ENCODE data around the gene GRAMD4. TPM values are rescaled to one million over a fixed set of nuclear protein-coding genes. Genes with fewer than 3 reads are reported as not detected.

The GRAMD4 gene
- total RNA-seq, 1 donor from 2014 or later: 90.8 TPM

- no peak overlapping the region for H3K4me3 Mint-ChIP-seq (ENCODE audit: low read depth)
- peaks cover 3% of the 10 kb centered on the region for H3K4me1 Mint-ChIP-seq (ENCODE audit: low read depth)
- no peak for DNase-seq (ENCODE audit: low spot score)
- intact Hi-C loops (cut with micrococcal nuclease): no loop called here
- no peaks in the 10 kb centered on the region for H3K9me3 Mint-ChIP-seq
- no peaks in the 10 kb centered on the region for H3K27me3 Mint-ChIP-seq (ENCODE audit: low read depth)
- H3K27ac Mint-ChIP-seq: no peak overlapping the region
- H3K36me3 Mint-ChIP-seq (ENCODE audit: low read depth): peaks cover 49% of the 10 kb centered on the region
Measured at GRCh38 chr22:46723882-46724281, 103.7 kb downstream of the GRAMD4 start.

- H3K9me3 Mint-ChIP-seq: no peaks in the 10 kb centered on the region
- intact Hi-C loops (cut with micrococcal nuclease): no loop called here
- no peaks in the 10 kb centered on the region for H3K27me3 Mint-ChIP-seq (ENCODE audit: low read depth)
- no peak overlapping the region for H3K4me3 Mint-ChIP-seq (ENCODE audit: low read depth)
- DNase-seq (ENCODE audit: low spot score): no peak
- H3K27ac Mint-ChIP-seq: no peak overlapping the region
- peaks cover 4% of the 10 kb centered on the region for H3K4me1 Mint-ChIP-seq (ENCODE audit: low read depth)
- H3K36me3 Mint-ChIP-seq (ENCODE audit: low read depth): peaks cover 40% of the 10 kb centered on the region
Measured at GRCh38 chr22:46725096-46725495, 104.9 kb downstream of the GRAMD4 start.

GRCh38 chr22:46726066-46726985 lies 106.1 kb downstream of the GRAMD4 start:
- Mint-ChIP-seq H3K4me1 (ENCODE audit: low read depth) (peaks cover 10% of the 10 kb centered on the region), H3K4me3 (ENCODE audit: low read depth) (no peak overlapping the region), H3K9me3 (no peaks in the 10 kb centered on the region), H3K27ac (no peak overlapping the region), H3K27me3 (ENCODE audit: low read depth) (no peaks in the 10 kb centered on the region), H3K36me3 (ENCODE audit: low read depth) (peaks cover 38% of the 10 kb centered on the region)
- DNase-seq (ENCODE audit: low spot score): no peak
- intact Hi-C loops (cut with micrococcal nuclease): no loop called here

- intact Hi-C loops (cut with micrococcal nuclease): no loop called here
- no peak for DNase-seq (ENCODE audit: low spot score)
- Mint-ChIP-seq H3K4me1 (ENCODE audit: low read depth) (peaks cover 15% of the 10 kb centered on the region), H3K27ac (no peak overlapping the region), H3K4me3 (ENCODE audit: low read depth) (no peak overlapping the region), H3K27me3 (ENCODE audit: low read depth) (no peaks in the 10 kb centered on the region), H3K9me3 (no peaks in the 10 kb centered on the region), H3K36me3 (ENCODE audit: low read depth) (peaks cover 44% of the 10 kb centered on the region)
Measured at GRCh38 chr22:46726986-46727317, 106.8 kb downstream of the GRAMD4 start.

- intact Hi-C loops (cut with micrococcal nuclease): no loop called here
- no peak for DNase-seq (ENCODE audit: low spot score)
- Mint-ChIP-seq H3K36me3 (ENCODE audit: low read depth) (peaks cover 44% of the 10 kb centered on the region), H3K27ac (no peak overlapping the region), H3K9me3 (no peaks in the 10 kb centered on the region), H3K4me1 (ENCODE audit: low read depth) (peaks cover 15% of the 10 kb centered on the region), H3K27me3 (ENCODE audit: low read depth) (no peaks in the 10 kb centered on the region), H3K4me3 (ENCODE audit: low read depth) (no peak overlapping the region)
Measured at GRCh38 chr22:46727813-46728364, 107.7 kb downstream of the GRAMD4 start.

- no peak overlapping the region for H3K4me3 Mint-ChIP-seq (ENCODE audit: low read depth)
- intact Hi-C loops (cut with micrococcal nuclease): no loop called here
- DNase-seq (ENCODE audit: low spot score): no peak
- H3K36me3 Mint-ChIP-seq (ENCODE audit: low read depth): peaks cover 44% of the 10 kb centered on the region
- no peak overlapping the region for H3K27ac Mint-ChIP-seq
- no peaks in the 10 kb centered on the region for H3K9me3 Mint-ChIP-seq
- peaks cover 15% of the 10 kb centered on the region for H3K4me1 Mint-ChIP-seq (ENCODE audit: low read depth)
- H3K27me3 Mint-ChIP-seq (ENCODE audit: low read depth): no peaks in the 10 kb centered on the region
Measured at GRCh38 chr22:46728470-46728869, 108.3 kb downstream of the GRAMD4 start.

Other genes starting within 250 kb of the GRAMD4 start
- gene CELSR1, start 82.8 kb upstream of the GRAMD4 start, total RNA-seq: 0.30 and 0.41 TPM in 2 replicates
- 57.1 and 62.8 TPM in 2 replicates for gene CERK, start 117.9 kb downstream of the GRAMD4 start, total RNA-seq
- gene TBC1D22A, start 142.3 kb downstream of the GRAMD4 start, total RNA-seq: 34.8 and 38.3 TPM in 2 replicates

Measured in activated T-helper 2 cell treated with anti-CD3 and anti-CD28 coated beads, Interferon-gamma antibody, Interleukin-2, Interleukin-4, amounts not matched to agents 10 μg/mL and 5 μg/mL and 100 μg/mL, durations not matched to agents 14 hours and 24 hours and 36 hours (primary cell).